ENCODE measurements around the gene HAO1. TPM values are rescaled to one million over a fixed set of nuclear protein-coding genes. Genes with fewer than 3 reads are reported as not detected.

HAO1 gene
- total RNA-seq, 1 experiment from 2014 or later, result not detected

GRCh38 chr20:7868108-7868507 lies 72.2 kb downstream of the HAO1 start:
- CTCF ChIA-PET, result no interaction called here
- POLR2A ChIA-PET (ENCODE audit: unreplicated experiment), result no interaction called here

GRCh38 chr20:7866285-7866684 lies 74.0 kb downstream of the HAO1 start:
- BruUV-seq (replicated peaks), result no TSS peak
- ChIA-PET CTCF (no interaction called here), POLR2A (ENCODE audit: unreplicated experiment) (no interaction called here)
- no peaks in the 10 kb centered on the region for H3K36me3 ChIP-seq (ENCODE audit: low read depth)
- H3K4me1 ChIP-seq (replicated peaks; ENCODE audit: insufficient read depth), result no peaks in the 10 kb centered on the region
- no peak overlapping the region for H2AFZ ChIP-seq
- H3K9me2 ChIP-seq (ENCODE audit: insufficient read depth), result no peaks in the 10 kb centered on the region; the same call in 1 of the 2 replicates
- no peak overlapping the region for H3K27ac ChIP-seq
- no peaks in the 10 kb centered on the region for H3K79me2 ChIP-seq (ENCODE audit: low read depth)
- no peak for TF ChIP-seq EZH2 (IDR thresholded peaks at IDR 0.05; ENCODE audit: low read depth)
- no peak for TF ChIP-seq CTCF (conservative IDR thresholded peaks at IDR 0.05)
- no peak overlapping the region for H3K4me2 ChIP-seq
- intact Hi-C loops (cut with micrococcal nuclease; ENCODE audit: unreplicated experiment), result no loop called here
- no peak for DNase-seq
- no peaks in the 10 kb centered on the region for H4K20me1 ChIP-seq (ENCODE audit: insufficient read depth)
- no peak overlapping the region for H3K4me3 ChIP-seq
- no peaks in the 10 kb centered on the region for H3F3A ChIP-seq (ENCODE audit: insufficient read depth, low read depth)
- no peaks in the 10 kb centered on the region for H3K27me3 ChIP-seq (ENCODE audit: insufficient read depth, low read depth)
- H3K9me3 ChIP-seq (ENCODE audit: insufficient read depth, low read depth), result no peaks in the 10 kb centered on the region

More at GRCh38 chr20:7868108-7868507, 72.2 kb downstream of the HAO1 start:
- no peaks in the 10 kb centered on the region for H3K27me3 ChIP-seq (ENCODE audit: insufficient read depth, low read depth)
- no peaks in the 10 kb centered on the region for H3K9me3 ChIP-seq (ENCODE audit: insufficient read depth, low read depth)
- no peak overlapping the region for H2AFZ ChIP-seq
- no peaks in the 10 kb centered on the region for H3K4me1 ChIP-seq (replicated peaks; ENCODE audit: insufficient read depth)
- H3F3A ChIP-seq (ENCODE audit: insufficient read depth, low read depth), result no peaks in the 10 kb centered on the region
- no TSS peak for BruUV-seq (replicated peaks)
- H4K20me1 ChIP-seq (ENCODE audit: insufficient read depth), result no peaks in the 10 kb centered on the region
- intact Hi-C loops (cut with micrococcal nuclease; ENCODE audit: unreplicated experiment), result no loop called here
- no peaks in the 10 kb centered on the region; the same call in 1 of the 2 replicates for H3K9me2 ChIP-seq (ENCODE audit: insufficient read depth)
- no peaks in the 10 kb centered on the region for H3K79me2 ChIP-seq (ENCODE audit: low read depth)
- no peak overlapping the region for H3K4me2 ChIP-seq
- DNase-seq, result no peak
- no peak overlapping the region for H3K4me3 ChIP-seq
- no peaks in the 10 kb centered on the region for H3K36me3 ChIP-seq (ENCODE audit: low read depth)
- no peak overlapping the region for H3K27ac ChIP-seq
- TF ChIP-seq CTCF (conservative IDR thresholded peaks at IDR 0.05), result no peak
- TF ChIP-seq EZH2 (IDR thresholded peaks at IDR 0.05; ENCODE audit: low read depth), result no peak

- CTCF ChIA-PET, result no interaction called here
- H3F3A ChIP-seq (ENCODE audit: insufficient read depth, low read depth), result no peaks in the 10 kb centered on the region
- no peak overlapping the region for H3K4me3 ChIP-seq
- no peak for DNase-seq
- no peaks in the 10 kb centered on the region for H3K4me1 ChIP-seq (replicated peaks; ENCODE audit: insufficient read depth)
- H2AFZ ChIP-seq, result no peak overlapping the region
- POLR2A ChIA-PET (ENCODE audit: unreplicated experiment), result no interaction called here
- H3K79me2 ChIP-seq (ENCODE audit: low read depth), result no peaks in the 10 kb centered on the region
- no peak overlapping the region for H3K4me2 ChIP-seq
- no TSS peak for BruUV-seq (replicated peaks)
- H3K27me3 ChIP-seq (ENCODE audit: insufficient read depth, low read depth), result no peaks in the 10 kb centered on the region
- H3K27ac ChIP-seq, result no peak overlapping the region
- H3K9me3 ChIP-seq (ENCODE audit: insufficient read depth, low read depth), result no peaks in the 10 kb centered on the region
- no peaks in the 10 kb centered on the region for H4K20me1 ChIP-seq (ENCODE audit: insufficient read depth)
- H3K9me2 ChIP-seq (ENCODE audit: insufficient read depth), result no peaks in the 10 kb centered on the region
- intact Hi-C loops (cut with micrococcal nuclease; ENCODE audit: unreplicated experiment), result loop anchor here (2.0 to 10.0 kb wide), 4 partner anchors 1031 to 1715 kb away; partner anchors contain the start of gene BMP2
- no peaks in the 10 kb centered on the region for H3K36me3 ChIP-seq (ENCODE audit: low read depth)
- TF ChIP-seq CTCF (conservative IDR thresholded peaks at IDR 0.05), result peak; percentile 76
- TF ChIP-seq EZH2 (IDR thresholded peaks at IDR 0.05; ENCODE audit: low read depth), result no peak
Measured at GRCh38 chr20:7859356-7859802, 80.9 kb downstream of the HAO1 start.

Measured in PC-9 (cell line).